Stomach (tissue), 9 donors: ENCODE data around the gene SMAD9. TPM values are rescaled to one million over a fixed set of nuclear protein-coding genes. Genes with fewer than 3 reads are reported as not detected.

Experiments used
- DNase-seq, 2 donors: peaks; one replicate each; pipeline versions ENCODE4 v3.0.0 to v3.0.0-alpha.2; 2013 to 2019
- H3K27ac ChIP-seq, 5 donors: fragments of 200-600 bp in 4 of 5; sonication (generic) in 4 of 5; one replicate each; pipeline ENCODE4 v1.5.1; 2013 to 2019; ENCODE audit warnings: mild to moderate bottlenecking in 1 of 5, moderate library complexity in 1 of 5
- H3K27me3 ChIP-seq, 3 donors: fragments of 200-600 bp; sonication (generic); one replicate each; pipeline ENCODE4 v1.5.1; 2017 to 2019; ENCODE audit warnings: mixed run types in 1 of 3
- H3K36me3 ChIP-seq, 4 donors: fragments of 200-600 bp; sonication (generic); 1 replicate in 3 of 4; 2 replicates in 1 of 4; pipeline ENCODE4 v1.5.1; 2016 to 2019
- H3K4me1 ChIP-seq, 4 donors: fragments of 200-600 bp; sonication (generic); one replicate each; pipeline ENCODE4 v1.5.1; 2016 to 2019
- H3K4me3 ChIP-seq, 4 donors: fragments of 200-600 bp; sonication (generic) in 3 of 4; one replicate each; pipeline ENCODE4 v1.5.1; 2016 to 2019; ENCODE audit warnings: mild to moderate bottlenecking in 1 of 4
- H3K9me3 ChIP-seq, 4 donors: fragments of 200-600 bp; sonication (generic); one replicate each; pipeline ENCODE4 v1.5.1; 2016 to 2019
- CTCF ChIP-seq, 7 experiments: fragments of 450-650 bp in 4 of 7; fragments of 200-600 bp in 3 of 7; sonication (generic) in 3 of 7; IDR thresholded peaks; one replicate each; pipeline ENCODE4 v1.5.1; 2016 to 2019; ENCODE audit warnings: antibody characterized with exemption in 7 of 7, control low read depth in 2 of 7, mild to moderate bottlenecking in 1 of 7
- EP300 ChIP-seq: sonication (generic); formaldehyde crosslinking; IDR thresholded peaks from one replicate; pipeline ENCODE4 v1.6.1; 2017; ENCODE audit warnings: antibody characterized with exemption
- POLR2A ChIP-seq, 4 donors: fragments of 450-650 bp; IDR thresholded peaks; one replicate each; pipeline ENCODE4 v1.6.1; 2016; ENCODE audit warnings: antibody characterized with exemption in 4 of 4, control low read depth in 2 of 4, mild to moderate bottlenecking in 1 of 4, moderate library complexity in 1 of 4
- POLR2AphosphoS5 ChIP-seq, 3 donors: sonication (generic); formaldehyde crosslinking; IDR thresholded peaks; one replicate each; pipeline ENCODE4 v1.6.1; 2016; ENCODE audit warnings: antibody characterized with exemption in 3 of 3
- WGBS, 5 donors: extraction: QIAGEN DNeasy Blood & Tissue Kit in 3 of 5; methylation state at CpG; one replicate each; pipeline versions ENCODE4 v1.1.5 to v1.1.7; 2013 to 2018; 5-methylcytosine and 5-hydroxymethylcytosine counted together
- intact Hi-C: fragments of 100-400 bp; cut with DNase I; formaldehyde crosslinking; loops from one replicate; pipeline ENCODE4 v1.15.1; 2023; ENCODE audit warnings: low total_unique reads
- polyA plus RNA-seq, 3 donors: library from polyadenylated mRNA; stranded (reverse); fragments of 200-250 nt; gene quantifications; one replicate each; pipeline ENCODE4 v1.2.3, GENCODE V29; 2013
- total RNA-seq, 5 donors: library from RNA; depleted of rRNA; stranded (reverse); fragments of >200 nt; gene quantifications; one replicate each; pipeline versions ENCODE4 v1.1.0 to v1.2.3, GENCODE V29; 2014 to 2016
- donor health status: healthy with polysubstance abuse.
- donor health status: Bipolar disorder and iron deficiency.
- donor health status: healthy.

Gene SMAD9
- total and polyA plus RNA-seq, 8 donors: 1.6 to 21.5 (median 8.1) TPM

- intact Hi-C loops: no loop called here
- Histone ChIP-seq H3K4me3 (no peak overlapping the region), H3K36me3 (peaks cover 0 to under 1% (median 0%) of the 10 kb centered on the region in 4 donors), H3K27me3 (peaks cover 0 to 9% (median 0%) of the 10 kb centered on the region in 3 donors), H3K4me1 (peaks cover 0 to 33% (median 10%) of the 10 kb centered on the region in 4 donors), H3K27ac (no peak overlapping the region), H3K9me3 (no peaks in the 10 kb centered on the region)
- TF ChIP-seq EP300 (no peak), POLR2AphosphoS5 (IDR thresholded peaks at IDR 0.05) (no peak), CTCF (IDR thresholded peaks at IDR 0.05) (no peak), POLR2A (IDR thresholded peaks at IDR 0.05) (no peak)
- DNase-seq: no peak
Measured at GRCh38 chr13:36912369-36912768, 7.7 kb downstream of the SMAD9 start.

GRCh38 chr13:36910545-36910944 lies 9.5 kb downstream of the SMAD9 start:
- H3K9me3 ChIP-seq: no peaks in the 10 kb centered on the region
- no peak for TF ChIP-seq CTCF (IDR thresholded peaks at IDR 0.05)
- no peak for TF ChIP-seq POLR2A (IDR thresholded peaks at IDR 0.05)
- no peak for TF ChIP-seq POLR2AphosphoS5 (IDR thresholded peaks at IDR 0.05)
- no peak for TF ChIP-seq EP300
- H3K27me3 ChIP-seq: no peaks in the 10 kb centered on the region
- H3K4me3 ChIP-seq: no peak overlapping the region
- WGBS, 5 donors: 89 to 100% (median 100%) methylated on average over 1 of the region's 1 CpG
- H3K4me1 ChIP-seq: peaks cover 0 to 26% (median 6%) of the 10 kb centered on the region in 4 donors
- peaks cover 0 to 5% (median 0%) of the 10 kb centered on the region in 4 donors for H3K36me3 ChIP-seq
- no peak overlapping the region for H3K27ac ChIP-seq
- intact Hi-C loops: no loop called here
- DNase-seq: no peak

- H3K4me1 ChIP-seq: peaks cover 0 to 17% (median 2%) of the 10 kb centered on the region in 4 donors
- peaks cover 0 to 5% (median 0%) of the 10 kb centered on the region in 4 donors for H3K36me3 ChIP-seq
- no peaks in the 10 kb centered on the region for H3K9me3 ChIP-seq
- H3K27ac ChIP-seq: no peak overlapping the region
- intact Hi-C loops: no loop called here
- TF ChIP-seq POLR2A (IDR thresholded peaks at IDR 0.05): no peak
- TF ChIP-seq CTCF (IDR thresholded peaks at IDR 0.05): no peak
- TF ChIP-seq EP300: no peak
- TF ChIP-seq POLR2AphosphoS5 (IDR thresholded peaks at IDR 0.05): no peak
- WGBS, 5 donors: 88 to 96% (median 90%) methylated on average over 2 of the region's 2 CpGs
- H3K27me3 ChIP-seq: no peaks in the 10 kb centered on the region
- H3K4me3 ChIP-seq: no peak overlapping the region
- no peak for DNase-seq
Measured at GRCh38 chr13:36907821-36908220, 12.2 kb downstream of the SMAD9 start.

GRCh38 chr13:36907266-36907665 lies 12.8 kb downstream of the SMAD9 start:
- Histone ChIP-seq H3K36me3 (peaks cover 0 to 5% (median 0%) of the 10 kb centered on the region in 4 donors), H3K27me3 (no peaks in the 10 kb centered on the region), H3K9me3 (no peaks in the 10 kb centered on the region), H3K4me1 (peaks cover 0 to 12% (median 0%) of the 10 kb centered on the region in 4 donors), H3K4me3 (no peak overlapping the region), H3K27ac (no peak overlapping the region)
- TF ChIP-seq CTCF (IDR thresholded peaks at IDR 0.05) (no peak), EP300 (no peak), POLR2A (IDR thresholded peaks at IDR 0.05) (no peak), POLR2AphosphoS5 (IDR thresholded peaks at IDR 0.05) (no peak)
- no peak for DNase-seq
- 88 to 98% (median 93%) methylated on average over 4 of the region's 4 CpGs for WGBS, 5 donors
- intact Hi-C loops: no loop called here
